Stimulated activated CD8-positive, alpha-beta memory T cell treated with anti-CD3 and anti-CD28 coated beads, Interleukin-12 subunit alpha, Interleukin-12 subunit beta, amount 100 ng/mL, for 24 hours (primary cell): ENCODE data around the gene CD248.
A peak's percentile ranks its signal among the peaks of the same experiment; 100 is the strongest.

Source experiments
- DNase-seq: peaks from one replicate; pipeline ENCODE4 v3.0.0-alpha.2; 2020; ENCODE audit errors: extremely low read depth

Gene CD248

DNA sequence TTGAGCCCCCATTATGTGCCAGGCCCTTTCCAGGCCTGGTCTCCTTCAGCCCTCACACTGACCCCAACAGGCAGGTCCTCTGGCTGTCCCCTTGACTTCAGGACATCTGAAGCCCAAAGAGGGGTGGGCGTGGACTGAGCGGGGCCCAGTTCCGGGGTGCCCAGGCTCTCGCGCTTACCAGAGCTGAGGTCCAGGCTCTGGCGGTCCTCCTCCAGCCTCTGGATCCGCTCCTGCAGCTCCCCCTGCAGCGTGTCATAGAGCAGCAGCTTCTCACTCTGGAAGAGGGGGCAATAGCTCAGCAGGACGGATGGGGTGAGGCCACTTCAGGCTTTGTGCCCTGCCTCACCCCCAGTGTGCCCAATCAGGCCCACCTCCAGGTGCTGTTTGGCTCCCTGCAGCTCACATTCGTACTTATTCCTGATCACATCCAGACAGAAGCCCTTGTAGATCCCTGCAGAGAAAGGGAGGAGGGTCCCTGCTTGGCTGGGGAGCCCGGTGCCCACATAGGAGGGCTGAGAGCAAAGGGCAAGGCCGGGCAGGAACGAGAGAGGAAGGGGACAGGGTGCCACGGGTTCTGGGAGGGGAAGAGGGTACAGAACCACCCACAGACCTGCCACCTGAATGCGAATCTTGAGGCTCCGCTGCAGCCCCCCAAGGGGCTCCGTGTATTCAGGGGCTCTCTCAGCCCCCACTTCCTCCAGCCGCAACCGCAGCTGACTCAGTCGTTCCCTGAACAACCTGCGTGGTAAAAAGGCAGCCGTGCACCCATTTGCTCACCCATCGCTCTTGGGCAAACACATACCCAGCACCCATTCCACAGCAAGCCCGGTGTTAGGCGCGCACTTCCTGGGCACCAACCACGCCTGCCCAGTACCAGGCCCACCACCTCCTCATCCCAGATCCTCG lies 24.0 kb upstream of the CD248 start:
- DNase-seq, result no peak

GRCh38 chr11:66339686-66340483 lies 23.0 kb upstream of the CD248 start:
- no peak for DNase-seq

DNA sequence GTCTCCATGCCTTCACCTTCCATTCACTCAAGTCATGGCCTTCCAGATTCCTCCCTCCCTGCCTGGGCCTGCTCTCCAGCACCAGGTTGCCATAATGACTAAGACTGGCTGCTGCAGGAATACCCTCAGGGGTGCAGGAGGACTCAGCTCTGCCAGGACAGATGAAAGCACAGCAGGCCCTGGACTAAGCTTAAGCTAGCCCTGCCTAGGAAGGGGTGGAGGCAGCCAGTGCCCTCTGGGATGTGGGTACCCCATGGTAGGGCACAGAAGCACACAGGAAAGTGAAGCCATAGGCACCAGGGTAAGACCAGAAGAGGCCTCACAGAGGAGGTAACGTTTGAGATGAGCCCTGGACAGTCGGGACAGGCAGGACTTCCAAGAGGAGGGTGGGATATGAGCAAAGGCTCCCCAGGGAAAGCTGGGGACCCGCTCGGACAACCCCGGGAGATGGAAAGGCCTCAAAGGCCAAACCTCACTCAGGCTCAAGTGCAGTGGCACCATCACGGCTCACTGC lies 22.4 kb upstream of the CD248 start:
- no peak for DNase-seq

DNA sequence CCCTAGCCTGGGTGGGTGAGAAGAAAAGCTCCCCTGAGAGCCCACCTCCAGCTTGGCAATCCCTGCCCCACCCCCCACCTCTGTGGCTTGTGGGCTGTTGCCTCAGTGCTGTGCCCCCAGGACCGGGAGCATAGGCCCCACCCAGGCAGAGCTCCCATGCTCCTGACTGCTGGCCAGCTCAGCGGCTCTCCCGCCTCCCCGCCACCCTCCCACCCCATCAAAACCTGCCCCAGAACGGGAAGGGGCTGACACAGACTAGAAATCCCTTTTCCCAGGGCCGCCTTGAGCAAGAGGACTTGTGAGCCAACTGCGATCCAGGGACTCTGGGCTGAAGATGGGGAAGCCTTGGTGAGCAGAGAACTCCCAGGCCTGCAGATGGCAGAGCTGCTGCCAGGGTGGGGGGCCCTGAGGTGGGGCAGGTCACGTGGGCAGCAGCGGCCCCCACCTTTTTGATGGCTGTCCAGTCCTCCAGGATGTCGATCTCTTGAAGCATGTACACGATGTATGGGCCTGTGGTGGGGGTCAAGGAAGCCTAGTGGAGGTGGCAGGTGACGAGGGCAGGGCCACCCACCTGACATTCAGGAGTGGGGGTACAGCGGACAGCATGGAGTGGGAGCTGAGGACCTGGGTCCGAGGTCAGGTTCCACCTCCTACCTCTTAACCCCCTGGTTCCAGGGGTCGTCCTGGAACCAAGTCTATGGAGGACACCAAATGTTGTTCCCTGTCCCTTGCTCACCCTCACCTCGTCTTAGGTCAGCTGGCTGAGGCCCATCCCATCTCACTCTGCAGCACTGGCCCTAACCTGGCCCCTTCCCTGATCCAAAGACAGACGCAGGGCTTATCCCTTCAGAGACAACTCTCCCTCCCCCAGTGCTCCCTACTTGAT lies 21.7 kb upstream of the CD248 start:
- no peak for DNase-seq

DNA sequence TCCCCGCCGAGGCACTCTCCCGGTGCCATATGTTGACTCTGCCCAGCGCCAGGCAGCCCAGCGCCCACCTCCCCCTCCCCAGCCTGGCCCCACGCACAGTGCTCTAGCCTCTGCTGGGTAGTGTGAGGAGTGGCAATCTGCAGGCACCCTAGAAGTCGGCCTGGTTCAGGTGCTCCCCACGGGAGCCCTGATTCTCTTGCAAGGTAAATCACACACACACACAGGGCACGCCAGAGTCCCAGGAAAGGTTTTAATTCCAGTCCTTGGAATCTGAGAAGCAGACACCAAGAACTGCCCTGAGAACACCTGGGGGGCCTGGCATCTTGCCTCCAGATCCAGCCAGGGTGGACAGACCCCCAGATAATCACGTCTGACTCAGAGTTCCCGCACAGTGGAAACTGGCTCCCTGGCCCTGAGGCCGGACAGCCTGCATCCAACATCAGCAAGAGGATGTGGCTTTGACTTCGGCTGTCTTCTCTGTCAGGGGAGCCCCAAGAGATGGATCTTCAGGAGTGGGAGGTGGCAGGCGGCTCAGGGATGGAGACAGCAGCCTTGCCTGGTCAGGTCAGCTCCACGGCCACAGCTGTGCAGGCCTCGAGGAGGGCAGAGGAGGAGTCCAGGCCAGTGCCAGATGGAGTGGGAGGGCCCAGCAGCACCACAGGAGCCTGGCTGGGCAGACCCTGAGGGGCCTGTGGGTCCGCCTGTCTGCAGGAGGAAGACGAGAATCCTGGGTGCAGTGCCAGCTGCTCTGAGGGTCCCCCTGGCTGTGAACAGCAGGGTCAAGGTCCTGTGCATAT lies 20.5 kb upstream of the CD248 start:
- no peak for DNase-seq

GRCh38 chr11:66336234-66337102 lies 19.6 kb upstream of the CD248 start, which contains the start of gene RIN1:
TSS of gene RIN1 (minus strand) at chr11:66336434. CDS start at chr11:66336402, 32 bp downstream.
- DNase-seq, result peak; percentile 48

GRCh38 chr11:66335531-66336233 lies 18.8 kb upstream of the CD248 start:
- no peak for DNase-seq

DNA sequence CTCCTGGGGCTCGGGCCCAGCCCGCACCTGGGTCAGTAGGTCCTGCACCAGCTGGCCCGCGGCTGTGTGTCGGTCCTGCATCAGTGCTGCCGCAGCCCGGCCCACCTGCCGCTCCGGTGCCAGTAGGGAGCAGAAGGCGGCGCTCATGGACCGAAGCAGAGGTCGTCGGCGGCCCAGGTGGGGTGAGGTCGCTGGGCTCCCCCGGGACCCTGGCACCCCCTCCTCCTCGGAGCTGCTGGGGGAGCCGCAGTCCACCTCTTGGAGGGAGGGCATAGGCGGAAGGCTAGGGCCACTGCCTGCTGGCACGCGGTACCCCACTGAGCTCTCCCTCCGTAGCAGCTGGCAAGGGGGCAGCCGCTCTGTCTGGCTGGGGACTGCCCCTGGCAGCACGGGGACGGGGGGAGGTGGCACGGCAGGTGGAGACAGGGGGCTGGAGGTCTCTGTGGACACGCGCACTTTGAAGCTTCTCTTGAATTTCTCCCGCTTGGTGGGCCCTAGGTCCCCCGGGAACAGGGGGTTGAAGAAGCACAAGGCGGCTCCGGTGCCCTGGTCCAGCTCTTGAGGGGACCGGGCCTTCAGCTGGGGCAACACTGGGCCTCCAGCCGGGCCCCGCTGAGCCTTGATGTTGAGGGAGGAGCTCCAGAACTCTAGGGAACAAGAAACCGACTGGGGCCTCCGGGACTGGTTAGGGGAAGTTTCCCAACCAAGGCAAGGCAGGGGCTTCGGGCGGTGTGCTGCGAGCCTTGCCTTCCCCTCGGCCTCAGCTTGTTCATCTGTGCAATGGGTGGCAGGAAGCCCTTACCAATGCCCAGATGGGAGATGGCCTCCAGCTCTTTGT lies 18.0 kb upstream of the CD248 start:
- no peak for DNase-seq

GRCh38 chr11:66333896-66334604 lies 17.2 kb upstream of the CD248 start:
- DNase-seq, result no peak

DNA sequence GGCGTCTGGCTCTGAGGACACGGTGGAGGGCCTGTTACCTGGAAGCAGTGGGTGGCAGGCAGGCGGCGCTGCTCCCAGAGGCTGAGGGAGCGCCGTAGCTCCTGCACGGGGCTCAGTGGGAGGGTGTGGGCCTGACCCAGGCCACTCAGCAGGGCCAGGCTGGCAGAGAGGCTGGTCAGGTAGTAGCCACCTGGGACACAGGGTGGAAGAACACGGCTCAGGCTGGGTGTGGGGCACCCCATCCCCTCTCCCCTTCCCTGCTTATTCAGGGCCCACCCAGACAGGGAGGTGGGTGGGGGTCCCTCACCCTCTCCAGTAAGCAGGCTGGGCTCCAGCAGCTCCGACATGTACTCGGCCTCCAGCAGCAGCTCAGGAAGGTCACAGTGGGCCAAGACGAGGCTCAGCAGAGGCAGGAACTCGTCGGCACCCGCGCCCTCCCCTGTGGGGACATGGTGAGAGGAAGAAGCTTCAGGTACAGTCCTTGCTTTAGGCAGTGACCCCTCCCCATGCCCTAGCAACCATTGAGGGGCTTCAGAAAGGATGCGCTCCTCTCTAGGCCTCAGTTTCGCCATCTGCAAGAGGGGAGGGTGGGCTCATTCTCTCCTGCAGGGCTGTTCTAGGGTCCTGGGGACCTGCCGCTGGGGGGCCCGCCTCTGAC lies 16.5 kb upstream of the CD248 start:
- DNase-seq, result no peak

DNA sequence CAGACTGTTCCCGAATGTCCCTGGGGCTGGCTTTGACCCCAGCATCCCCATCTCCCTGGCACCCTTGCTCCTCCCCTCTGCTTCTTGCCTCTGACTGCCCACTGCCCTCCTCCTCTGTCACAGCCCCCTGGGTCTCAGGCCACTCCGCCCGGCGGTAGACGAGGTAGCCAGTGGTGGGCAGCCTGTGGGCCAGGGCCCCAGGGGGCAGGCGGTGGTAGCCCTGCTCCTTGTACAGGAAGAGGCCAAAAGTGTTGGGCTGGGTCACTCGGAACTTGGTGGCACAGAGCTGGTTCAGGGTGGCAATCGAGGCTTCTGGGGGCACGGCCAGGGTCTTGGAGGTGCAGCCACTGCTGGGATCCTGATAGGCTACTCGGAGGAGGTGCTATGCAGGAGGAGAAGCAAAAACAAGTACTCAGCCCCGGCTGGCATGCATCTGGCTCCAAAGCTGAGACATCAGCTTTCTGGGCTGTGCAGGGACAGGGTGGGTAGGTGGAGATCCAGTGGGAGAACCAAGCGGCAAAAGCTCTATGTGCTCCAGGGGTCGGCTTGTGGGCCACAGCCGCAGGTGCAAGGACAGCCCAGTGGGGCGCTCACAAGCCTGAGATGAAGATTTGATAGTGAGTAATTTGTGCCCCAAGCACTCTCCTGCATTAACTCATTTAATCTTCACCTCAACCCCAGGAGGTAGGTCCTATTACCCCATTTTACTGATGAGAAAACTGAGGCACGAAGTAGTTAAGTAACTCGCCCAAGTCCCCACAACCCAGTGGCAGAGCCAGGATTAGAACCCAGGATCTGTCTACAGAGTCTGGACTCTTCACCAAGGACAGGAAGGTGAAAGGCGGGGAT lies 15.8 kb upstream of the CD248 start:
- DNase-seq, result no peak

DNA sequence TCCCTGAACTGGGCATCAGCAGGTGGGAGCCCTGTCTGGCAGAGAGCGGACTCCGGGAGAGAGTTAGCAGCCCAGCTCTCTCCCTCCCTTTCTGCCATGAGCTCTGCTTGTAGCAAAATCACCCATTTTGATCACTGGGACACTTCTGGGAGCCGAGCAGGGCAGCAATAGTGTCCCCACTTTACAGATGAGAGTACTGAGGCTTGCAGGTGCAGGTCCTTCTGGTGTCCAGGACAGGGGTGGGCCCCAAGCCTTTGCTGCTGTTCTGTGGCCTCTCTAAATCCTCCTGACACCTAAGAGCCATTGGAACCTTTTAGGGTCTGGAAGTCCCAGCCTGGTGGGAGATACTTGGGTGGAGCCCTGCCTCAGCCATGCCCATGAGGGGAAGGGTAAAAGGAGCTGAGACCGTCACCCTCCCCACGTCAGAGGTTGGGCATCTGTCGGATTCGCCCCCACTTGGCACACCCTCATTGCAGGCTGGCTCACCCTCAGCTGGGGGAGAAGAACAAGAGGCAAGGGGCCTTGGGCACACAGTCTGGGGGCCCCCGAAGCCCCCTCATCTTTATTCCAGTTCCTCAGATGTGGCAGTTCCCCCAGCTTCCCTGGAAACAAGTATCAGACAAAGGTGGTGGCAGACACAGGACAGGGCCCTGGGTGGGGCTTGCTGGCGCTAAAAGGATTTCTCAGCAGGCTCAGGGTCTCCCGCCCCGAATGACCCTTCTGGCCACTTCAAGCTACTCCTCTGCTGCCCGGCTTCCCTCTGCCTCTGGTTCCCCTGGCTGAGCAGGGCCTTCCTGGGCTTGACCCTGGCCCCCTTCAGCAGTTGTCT lies 14.9 kb upstream of the CD248 start:
- DNase-seq, result no peak

GRCh38 chr11:66330931-66331330 lies 14.1 kb upstream of the CD248 start:
- DNase-seq, result no peak

- DNase-seq, result no peak
Observed at GRCh38 chr11:66329165-66329673, 12.4 kb upstream of the CD248 start.
